Peyer's patch (tissue), 4 donors: ENCODE results near the gene FYB1.

ENCODE experiments used
- POLR2A ChIP-seq, 2 donors: fragments of 450-650 bp; IDR thresholded peaks; one replicate each; pipeline ENCODE4 v1.5.1; 2017; ENCODE audit warnings: antibody characterized with exemption in 2 of 2, mild to moderate bottlenecking in 2 of 2, moderate library complexity in 2 of 2
- TF ChIP-seq, protein P1 (sequence below), 6 experiments: fragments of 450-650 bp in 4 of 6; fragments of 200-600 bp in 2 of 6; sonication (generic) in 1 of 6; IDR thresholded peaks; one replicate each; pipeline ENCODE4 v1.5.1; 2017 to 2019; ENCODE audit warnings: antibody characterized with exemption in 6 of 6, mild to moderate bottlenecking in 3 of 6, moderate library complexity in 1 of 6

DNA sequence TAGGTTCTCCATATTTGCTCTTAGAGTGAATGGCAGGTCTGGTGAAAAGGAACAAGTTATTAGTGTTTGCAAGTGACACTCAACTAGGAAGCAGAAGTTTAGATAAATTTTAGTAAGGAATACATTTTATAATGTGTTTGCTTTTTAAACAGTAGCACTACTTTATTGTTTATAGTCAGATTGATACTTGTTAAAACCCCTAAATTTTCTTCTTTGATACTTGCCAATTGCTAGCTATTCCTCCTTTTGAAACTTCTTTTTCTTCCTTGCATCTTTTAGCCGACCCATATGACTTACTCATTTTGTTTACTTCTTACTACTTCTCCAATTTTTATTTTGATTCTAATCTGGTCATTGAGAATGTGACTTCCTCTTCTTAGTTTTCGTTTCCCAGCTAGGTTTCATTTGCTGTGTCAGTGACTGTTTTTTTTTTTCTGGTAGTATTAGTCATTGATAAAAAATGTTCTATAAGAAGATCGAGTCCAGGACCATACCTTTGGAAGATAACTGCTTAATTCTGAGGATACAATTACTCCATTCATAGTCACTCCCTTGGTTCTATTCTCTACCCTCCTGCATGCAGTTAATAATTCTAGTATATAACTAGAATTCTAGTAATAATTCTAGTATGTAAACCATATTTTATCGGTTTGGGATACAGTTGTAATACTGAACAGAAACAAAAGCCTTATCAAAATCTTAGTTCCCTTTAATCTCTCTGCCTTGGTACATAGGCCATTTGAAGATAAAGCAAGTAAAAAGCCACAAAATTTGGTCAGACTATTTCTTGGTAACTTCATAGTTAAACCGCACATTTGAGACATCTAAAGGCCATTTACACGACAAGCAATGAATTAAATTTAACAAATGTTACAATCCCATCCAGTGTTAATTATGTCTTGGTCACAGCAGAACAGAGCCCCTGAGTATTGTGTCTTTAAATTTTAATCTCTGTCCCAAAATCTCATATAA, 142.3 kb downstream of the FYB1 start:
- no peak for TF ChIP-seq POLR2A (IDR thresholded peaks at IDR 0.05)
- TF ChIP-seq, protein P1, sequence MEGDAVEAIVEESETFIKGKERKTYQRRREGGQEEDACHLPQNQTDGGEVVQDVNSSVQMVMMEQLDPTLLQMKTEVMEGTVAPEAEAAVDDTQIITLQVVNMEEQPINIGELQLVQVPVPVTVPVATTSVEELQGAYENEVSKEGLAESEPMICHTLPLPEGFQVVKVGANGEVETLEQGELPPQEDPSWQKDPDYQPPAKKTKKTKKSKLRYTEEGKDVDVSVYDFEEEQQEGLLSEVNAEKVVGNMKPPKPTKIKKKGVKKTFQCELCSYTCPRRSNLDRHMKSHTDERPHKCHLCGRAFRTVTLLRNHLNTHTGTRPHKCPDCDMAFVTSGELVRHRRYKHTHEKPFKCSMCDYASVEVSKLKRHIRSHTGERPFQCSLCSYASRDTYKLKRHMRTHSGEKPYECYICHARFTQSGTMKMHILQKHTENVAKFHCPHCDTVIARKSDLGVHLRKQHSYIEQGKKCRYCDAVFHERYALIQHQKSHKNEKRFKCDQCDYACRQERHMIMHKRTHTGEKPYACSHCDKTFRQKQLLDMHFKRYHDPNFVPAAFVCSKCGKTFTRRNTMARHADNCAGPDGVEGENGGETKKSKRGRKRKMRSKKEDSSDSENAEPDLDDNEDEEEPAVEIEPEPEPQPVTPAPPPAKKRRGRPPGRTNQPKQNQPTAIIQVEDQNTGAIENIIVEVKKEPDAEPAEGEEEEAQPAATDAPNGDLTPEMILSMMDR (IDR thresholded peaks at IDR 0.05): no peak
